Stimulated activated CD8-positive, alpha-beta memory T cell treated with anti-CD3 and anti-CD28 coated beads, Interleukin-2, amount 100 ng/mL, for 48 hours (primary cell): ENCODE results near the gene PHOSPHO1.
"Not testable (repeated sequence)": the region's sequence is repeated elsewhere in the genome, so short reads cannot be mapped to it uniquely, and the experiment has no call there.

Experiments
- DNase-seq, 2 donors: peaks; one replicate each; pipeline ENCODE4 v3.0.0-alpha.2; 2020; ENCODE audit warnings: low read depth in 2 of 2

The PHOSPHO1 gene

GRCh38 chr17:49193513-49194296 lies 36.9 kb downstream of the PHOSPHO1 start:
- DNase-seq: no peak

GRCh38 chr17:49191917-49192741 lies 38.5 kb downstream of the PHOSPHO1 start:
- peak; percentile 82 to 90 for DNase-seq

GRCh38 chr17:49191409-49191916 lies 39.1 kb downstream of the PHOSPHO1 start:
- no peak for DNase-seq

- DNase-seq: no peak
These were observed 39.7 kb downstream of the PHOSPHO1 start for GRCh38 chr17:49190932-49191331.

- no peak for DNase-seq
These were observed 43.3 kb downstream of the PHOSPHO1 start for GRCh38 chr17:49187301-49187700.

GRCh38 chr17:49185381-49185780 lies 45.2 kb downstream of the PHOSPHO1 start:
- not testable (repeated sequence) for DNase-seq

GRCh38 chr17:49184522-49184921 lies 46.1 kb downstream of the PHOSPHO1 start:
- DNase-seq: not testable (repeated sequence)

GRCh38 chr17:49183801-49184200 lies 46.8 kb downstream of the PHOSPHO1 start:
- DNase-seq: no peak

- no peak for DNase-seq
These were observed 47.2 kb downstream of the PHOSPHO1 start for GRCh38 chr17:49183341-49183740.

- DNase-seq: no peak
These were observed 49.5 kb downstream of the PHOSPHO1 start for GRCh38 chr17:49180998-49181635.

GRCh38 chr17:49180303-49180702 lies 50.3 kb downstream of the PHOSPHO1 start:
- peak; percentile 30 to 55 for DNase-seq

- DNase-seq: not testable (repeated sequence)
These were observed 54.6 kb downstream of the PHOSPHO1 start for GRCh38 chr17:49175978-49176377.
